Measurements from ENCODE around the gene SEC24B.

SEC24B gene

DNA sequence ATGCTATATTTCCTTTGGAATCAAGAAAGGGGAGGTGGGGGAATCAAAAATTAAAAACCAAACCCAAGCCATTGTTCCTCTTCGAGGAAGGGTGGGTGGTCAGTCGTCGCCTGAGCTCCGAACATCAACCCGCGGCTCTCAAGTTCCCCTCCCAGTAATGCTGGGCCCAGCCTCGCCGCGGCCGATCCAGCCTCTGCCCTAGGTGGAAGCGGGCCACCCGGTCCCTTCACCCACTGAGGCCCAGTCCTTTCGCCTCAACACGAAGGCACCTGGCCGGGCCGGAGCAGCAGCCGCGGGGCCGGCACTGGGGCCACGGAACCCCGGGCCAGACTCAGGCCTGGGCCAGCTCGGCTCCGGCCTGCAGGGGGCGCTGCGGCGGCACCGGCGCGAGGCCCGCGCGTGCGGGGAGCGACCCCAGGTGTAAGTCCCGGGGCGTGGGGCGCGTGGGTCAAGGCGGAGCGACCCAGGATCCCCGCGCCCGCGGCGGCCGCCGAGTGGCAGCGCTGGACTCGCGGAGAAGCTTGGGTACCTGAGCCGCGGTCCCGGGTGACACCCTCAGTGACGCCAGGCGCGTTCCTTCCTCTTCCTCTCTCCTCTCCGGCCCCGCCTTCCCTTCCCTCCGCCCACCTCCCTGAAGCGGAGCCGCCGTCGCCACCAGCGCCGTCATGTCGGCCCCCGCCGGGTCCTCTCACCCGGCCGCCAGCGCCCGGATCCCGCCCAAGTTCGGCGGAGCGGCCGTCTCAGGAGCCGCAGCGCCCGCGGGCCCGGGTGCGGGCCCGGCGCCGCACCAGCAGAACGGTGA is at the start of gene SEC24B:
TSS of gene SEC24B (plus strand) at position 611 of the 802 bp plus-strand sequence. CDS start at position 666, 55 bp downstream.
- peak; percentile 91 for DNase-seq

DNA sequence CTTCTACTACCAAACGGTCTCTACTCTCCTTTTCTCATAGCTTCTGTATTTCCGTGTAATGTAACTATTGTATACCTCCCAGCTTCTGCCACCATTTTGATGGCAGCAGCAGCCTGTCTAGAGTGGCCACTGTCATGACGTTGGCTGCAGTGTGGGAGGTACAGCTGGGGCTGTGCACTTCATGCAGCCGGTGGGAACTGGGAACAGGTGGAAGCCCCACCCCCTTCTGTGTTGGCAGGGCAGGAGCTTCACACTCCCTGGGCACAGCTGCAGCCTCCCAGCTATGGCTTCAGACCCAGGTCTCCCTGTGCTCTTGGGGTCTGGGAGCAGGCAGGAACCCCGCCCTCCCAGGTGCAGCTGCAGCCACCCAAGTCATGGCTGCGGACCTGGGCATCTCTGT is 49.8 kb upstream of the SEC24B start:
- no peak for DNase-seq

DNA sequence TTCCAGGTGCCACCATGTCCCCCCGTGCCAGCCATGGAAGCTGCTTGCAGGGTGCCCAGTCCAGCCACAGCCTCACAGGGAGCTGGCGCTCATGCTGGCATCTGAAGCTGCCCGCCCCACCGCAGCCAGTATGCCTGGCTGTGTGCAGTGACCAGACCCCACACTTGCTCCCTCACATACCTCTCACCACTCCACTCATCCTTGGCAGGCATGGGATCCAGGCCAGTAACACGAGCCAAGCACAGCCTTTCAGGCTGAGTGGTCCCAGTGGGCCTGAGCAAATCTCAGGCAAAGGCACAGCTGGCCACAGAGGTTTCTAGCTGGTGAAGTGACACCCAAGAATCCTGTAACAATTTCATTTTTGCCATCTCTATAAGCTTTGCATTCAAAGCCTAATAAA is 48.4 kb upstream of the SEC24B start:
- no peak for DNase-seq

DNA sequence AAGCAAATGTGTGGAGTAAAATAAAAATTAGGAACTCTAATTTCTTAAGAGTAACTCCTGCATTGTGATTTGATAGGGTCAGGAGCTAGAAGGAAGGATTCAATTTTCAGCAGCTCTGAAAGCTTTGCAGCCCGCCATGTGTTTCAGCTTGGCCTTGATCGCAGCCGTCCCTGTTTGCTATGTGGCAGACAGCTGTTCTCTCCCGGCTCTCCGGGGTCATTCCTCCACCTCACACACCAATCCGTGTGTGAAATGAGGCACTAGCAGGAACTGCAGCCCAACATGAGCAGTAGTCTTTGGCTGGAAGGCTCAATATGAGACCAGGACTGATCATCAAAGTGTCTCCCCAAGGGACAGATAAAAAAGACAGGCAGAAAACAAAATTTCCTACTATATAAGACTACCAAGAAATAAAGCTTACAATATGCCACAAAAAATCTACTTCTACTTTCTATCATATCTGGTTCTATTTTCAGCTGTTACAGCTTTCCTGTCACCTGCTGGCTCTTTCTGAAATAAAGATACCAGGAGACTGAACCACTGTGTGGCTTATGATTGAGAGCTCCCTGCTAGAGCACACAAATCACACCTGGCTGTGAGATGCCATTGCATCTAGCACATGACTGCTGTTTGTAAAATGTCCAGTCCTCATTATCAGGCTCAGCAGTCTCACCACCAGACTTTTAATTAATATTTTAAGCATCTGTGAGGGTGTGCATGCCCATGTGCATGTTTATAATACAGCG is 44.1 kb upstream of the SEC24B start:
- DNase-seq: no peak

DNA sequence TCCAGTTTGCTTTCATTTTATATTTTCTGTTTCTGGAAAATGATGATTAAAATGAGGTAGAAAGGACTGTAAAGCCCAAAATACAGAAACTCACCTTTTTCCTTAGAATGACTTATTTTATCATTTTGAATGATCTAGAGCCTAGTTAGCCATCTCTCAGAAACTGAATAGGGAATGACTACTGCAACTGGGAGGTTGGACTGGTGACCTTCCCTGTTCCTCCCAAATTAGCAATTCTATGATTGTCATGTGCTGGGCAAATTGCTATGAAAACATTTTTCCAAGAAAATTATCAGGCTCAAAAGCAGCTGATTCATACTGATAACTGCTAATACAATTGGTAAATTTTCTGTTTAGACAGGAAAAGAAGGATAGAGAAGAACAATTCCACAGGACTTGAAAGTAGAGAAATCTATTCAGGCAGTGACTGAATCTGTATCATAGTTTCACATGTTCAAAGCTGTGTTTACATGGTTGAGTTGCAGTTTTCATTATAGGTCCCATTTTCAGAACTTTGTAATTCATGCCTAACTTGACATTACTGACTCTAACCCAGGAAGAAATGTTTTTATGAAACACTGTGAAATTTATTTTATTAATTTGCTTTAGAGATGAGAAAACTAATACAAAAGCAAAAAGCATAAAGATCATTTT is 43.4 kb upstream of the SEC24B start:
- DNase-seq: no peak

DNA sequence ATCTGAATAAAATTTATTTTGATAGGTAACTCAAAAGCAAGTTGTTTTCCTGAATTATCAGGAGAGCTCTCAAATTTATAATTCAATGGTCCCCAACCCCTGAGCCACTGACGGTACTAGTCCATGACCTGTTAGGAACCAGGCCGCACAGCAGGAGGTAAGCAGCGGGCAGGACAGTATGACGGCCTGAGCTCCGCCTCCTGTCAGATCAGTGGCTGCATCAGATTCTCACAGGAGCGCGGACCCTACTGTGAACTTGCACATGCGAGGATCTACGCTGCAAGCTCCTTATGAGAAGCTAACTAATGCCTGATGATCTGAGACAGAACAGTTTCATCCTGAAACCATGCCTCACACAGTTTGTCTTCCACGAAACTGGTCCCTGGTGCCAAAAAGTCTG is 37.9 kb upstream of the SEC24B start:
- no peak for DNase-seq

DNA sequence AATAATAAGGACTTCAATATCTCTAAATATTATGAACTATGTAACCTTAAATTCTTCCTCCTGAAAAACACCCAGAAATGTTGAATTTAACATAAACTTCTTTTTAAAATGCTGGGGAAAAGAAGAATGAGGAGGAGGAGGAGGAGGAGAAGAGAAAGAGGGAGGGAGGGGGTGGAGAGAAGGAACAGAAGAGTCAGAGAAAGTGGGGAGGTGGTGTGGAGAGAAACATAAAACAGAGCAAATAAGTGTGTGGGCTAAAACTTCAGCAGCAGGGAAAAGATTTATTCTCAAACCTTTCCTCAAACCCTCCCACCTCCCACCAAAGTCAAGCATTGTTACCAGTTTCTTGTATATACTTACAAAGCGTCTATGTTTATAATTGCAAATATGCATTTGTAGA is 34.7 kb upstream of the SEC24B start:
- no peak for DNase-seq

DNA sequence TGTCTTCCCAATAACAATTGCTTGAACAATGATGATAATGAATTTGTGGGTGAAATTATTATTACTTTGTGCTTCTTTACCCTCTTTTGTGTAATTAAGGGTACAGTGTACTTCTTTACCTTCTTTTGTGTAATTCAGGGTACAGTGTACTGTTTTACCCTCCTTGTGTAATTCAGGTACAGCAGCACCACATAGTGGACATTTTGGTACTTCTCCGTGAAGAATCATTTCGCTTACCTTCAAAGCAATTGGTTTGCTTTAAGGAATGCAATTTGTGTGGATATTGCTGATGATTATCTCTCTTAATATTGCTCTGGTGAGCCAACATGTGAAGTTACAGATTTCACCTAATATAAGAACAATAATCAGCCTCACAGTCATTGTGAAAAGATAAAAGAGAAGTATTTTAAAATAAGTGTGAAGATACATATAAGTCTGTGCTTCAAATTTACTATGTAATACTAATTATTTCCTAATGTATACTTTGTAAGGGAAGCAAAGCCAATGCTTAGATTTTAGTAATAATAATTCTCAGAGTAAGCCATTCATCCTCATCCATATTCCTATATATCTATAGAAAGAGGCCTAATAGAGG is 27.2 kb upstream of the SEC24B start:
- DNase-seq: no peak

DNA sequence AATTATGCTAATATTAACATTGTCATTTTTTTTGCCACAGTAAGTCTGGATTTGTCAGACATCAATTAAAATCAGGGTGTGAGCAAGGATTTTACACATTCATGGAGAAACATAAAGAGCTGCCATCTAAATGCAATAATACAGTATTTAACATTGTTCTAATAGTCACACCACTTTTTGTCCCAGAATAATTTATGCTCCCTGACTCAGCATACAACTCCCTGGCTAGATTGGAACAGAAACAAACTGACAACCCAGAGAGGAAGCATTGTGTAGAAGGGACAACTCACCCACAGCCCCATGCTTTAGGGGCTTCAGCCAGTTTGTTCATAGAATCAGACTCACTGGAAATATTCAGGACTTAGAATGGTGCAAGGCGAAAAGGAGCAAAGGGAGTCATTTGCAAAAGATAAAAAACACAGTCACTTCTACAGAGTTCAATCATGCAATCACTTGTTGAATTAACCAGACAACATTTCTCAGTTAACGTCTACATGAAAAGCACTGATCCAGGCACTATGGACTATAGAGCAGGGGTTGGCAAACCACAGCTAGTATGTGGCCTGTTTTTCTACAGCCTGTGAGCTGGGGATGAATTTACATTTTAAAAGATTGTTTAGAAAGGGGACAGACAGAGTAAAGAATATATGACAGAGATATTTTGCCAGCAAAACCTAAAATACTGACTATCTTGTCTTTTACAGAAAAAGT is 26.4 kb upstream of the SEC24B start:
- no peak for DNase-seq

DNA sequence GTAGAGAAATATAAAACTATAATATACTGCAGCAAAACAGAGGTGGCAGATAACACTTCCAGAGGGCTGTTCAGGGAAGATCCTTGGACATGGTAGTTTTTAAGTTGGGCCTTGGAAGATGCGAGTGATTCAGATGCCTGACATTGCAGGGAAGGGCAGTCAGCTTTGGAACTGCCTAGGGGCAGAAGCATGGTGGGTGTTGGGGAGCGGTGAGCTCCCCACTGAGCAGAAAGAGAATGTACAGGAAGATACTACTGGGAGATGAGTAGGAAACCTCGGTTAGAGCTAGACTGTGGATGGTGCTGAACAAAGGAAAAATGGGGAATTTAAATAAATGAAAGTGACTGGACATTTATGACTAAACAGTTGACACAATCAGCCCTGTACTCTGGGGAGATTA is 24.9 kb upstream of the SEC24B start:
- DNase-seq: no peak

DNA sequence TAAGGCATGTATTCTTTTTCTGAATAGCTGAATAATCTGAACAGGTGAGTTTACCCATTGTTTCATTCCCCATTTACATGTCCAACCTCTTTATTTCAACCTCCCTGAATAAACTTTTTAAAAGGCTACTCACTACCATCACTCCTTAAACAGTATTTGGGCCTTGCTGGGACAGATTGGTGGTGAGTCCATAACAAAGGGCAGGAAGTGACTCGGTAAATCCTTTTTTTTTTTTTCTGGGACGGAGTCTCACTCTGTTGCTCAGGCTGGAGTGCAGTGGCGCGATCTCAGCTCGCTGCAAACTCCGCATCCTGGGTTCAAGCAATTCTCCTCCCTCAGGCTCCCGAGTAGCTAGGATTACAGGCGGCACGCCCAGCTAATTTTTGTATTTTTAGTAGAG is 23.4 kb upstream of the SEC24B start:
- no peak for DNase-seq

DNA sequence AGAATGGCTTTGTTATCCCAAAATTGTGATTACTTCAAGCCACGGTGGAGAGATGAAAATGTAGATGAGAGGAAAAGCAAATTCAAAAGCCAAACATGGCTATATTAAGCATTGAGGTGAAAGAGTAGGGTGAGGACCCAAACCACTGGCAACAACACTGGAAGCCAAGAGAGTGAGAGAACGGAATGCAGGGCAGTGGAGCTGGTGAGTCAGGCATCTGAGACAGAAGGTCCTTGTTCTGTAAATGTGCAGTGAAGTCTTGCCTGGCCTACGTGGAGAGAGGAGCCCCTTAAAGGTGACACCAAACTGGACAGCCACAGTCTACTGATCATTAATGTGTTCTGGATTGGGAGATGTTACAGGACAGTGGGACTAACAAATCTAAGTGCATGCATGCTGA is 22.8 kb upstream of the SEC24B start:
- no peak for DNase-seq

DNA sequence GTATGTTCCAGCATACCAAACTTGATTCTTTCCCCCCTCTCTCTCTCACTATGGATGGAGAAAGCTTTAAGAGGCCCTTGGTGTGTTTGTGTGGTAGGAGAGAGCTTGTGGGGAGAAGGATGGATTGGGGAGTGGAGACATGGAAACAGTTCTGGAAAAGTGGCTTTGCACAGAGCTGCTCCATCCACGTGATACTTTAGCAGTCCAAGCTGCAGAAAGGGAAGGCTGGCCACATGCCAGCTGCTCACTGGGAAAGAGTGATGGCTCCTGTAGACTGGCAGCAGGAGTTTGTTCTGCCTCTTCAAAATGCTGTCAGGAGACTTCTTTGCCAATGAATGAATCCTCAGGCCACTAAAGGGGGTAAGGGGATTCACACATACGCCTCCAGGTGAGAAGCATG is 21.7 kb upstream of the SEC24B start:
- DNase-seq: no peak

DNA sequence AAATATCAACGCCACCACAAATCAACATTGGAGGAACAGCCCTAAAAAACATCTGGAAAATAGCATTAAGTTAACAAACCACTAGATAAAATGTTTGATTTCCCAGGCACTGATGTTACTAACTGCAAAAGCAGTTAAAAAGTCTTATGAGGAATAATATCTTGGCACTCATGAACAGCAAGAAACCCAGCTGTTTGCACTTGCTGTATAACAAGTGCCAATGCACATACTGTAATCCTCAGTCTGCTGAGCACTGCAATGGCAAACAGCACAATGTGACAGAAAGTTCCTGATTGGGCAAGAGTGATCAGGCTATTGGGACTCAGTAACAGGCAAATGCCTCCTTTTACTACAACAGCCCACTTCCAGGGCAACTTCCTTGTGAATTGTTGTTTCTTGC is 20.8 kb upstream of the SEC24B start:
- DNase-seq: no peak

DNA sequence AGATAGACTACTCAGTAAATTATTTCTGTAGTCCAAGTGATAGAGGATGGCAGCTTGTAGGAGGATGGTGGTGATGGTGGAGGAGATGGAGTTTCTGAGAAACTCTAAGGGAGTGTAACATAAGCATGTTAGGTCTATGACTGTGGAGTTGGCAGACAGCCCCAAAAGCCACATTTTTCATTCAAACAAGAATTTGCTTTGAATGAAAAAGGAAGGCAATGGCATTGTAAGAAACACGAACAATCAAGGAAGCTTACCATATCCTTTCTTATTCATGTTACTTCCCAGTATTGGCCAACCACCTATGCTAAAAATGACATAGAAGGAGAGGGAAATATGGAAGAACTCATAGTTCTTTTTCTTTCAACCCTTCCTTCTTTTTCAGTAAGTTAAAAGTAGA is 18.7 kb upstream of the SEC24B start:
- DNase-seq: no peak

DNA sequence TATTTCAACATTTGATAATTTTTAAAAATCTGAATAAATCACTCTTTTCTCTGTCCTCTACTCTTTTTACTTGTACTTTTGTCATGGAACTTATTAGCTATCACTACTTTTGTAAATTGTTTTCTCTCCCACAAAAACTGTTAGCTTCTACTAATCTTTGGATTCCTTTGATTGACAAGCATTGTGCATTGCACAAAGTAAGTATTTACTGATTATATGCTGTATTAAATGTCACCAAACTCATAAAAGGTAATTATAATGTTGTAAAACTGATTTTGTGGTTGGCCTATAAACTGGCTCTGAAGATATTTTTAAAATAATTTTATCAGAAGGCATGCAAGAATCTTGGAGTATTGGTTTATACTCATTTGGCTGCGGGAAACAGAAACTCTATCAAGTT is 15.0 kb upstream of the SEC24B start:
- DNase-seq: no peak

DNA sequence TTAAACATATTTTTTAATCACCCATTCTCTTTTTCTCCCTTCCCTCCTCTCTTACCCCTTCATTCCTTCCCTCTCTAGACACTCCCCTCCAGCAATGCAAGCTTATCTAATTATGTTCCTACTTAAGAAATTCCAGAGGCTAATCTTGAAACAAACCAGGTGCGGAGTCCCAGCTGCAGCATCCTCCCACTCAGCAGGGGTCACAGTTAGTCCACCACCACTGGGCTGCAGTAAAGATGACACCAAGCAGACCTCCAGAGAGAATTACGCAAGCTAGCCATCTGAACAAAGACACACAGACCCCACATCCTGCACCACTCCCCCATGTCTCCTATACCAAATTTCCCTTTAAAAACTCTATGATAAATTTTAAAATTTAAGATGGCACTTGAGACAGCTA is 13.9 kb upstream of the SEC24B start:
- DNase-seq: no peak

DNA sequence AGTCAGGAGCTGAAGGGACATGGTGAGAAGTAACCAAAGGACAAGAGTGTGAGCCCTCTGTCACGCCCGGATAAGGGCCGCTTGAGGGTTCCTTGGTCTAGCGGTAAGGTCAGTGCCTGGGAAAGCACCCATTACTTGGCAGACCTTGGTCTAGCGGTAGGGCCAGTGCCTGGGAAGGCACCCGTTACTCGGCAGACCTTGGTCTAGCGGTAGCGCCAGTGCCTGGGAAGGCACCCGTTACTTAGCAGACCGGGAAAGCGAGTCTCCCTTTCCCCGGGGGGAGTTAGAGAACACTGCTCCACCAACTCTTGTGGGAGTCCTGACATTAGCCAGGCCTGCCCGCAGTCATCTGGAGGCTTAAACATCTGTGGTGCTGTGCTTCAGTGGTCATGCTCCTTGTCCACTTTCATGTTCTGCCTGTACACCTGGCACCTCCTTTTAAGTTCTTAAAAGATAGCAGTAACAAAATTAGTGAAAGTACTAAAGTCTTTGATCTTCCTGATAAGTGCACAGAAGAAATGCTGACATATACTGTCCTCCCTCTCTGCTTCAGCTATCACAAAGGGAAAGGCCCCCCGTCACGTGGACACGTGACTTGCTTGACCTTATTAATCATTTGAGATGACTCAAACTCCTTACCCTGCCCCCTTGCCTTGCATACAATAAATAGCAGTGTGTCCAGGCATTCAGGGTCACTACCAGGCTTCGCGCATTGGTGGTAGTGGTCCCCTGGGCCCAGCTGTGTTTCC is 9.3 kb upstream of the SEC24B start:
- DNase-seq: no peak

DNA sequence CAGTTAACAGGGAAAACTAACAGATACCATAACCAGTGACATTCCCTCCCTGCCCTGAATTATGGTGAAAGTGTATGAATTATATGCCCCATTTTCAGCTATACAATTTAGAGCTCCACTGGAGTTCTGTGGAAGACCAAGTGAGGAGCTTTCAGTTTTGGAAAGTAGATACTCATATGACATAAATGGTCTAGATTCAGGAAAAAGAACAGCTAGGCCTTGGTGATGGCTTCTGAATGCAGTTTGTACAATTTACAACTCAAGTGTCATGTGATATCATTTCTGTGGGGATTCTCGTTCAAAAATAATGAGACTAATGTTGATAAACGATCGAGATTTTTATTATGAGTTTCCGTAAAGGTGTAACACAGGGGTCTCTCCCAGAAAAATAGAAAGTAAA is 8.2 kb upstream of the SEC24B start:
- DNase-seq: no peak

DNA sequence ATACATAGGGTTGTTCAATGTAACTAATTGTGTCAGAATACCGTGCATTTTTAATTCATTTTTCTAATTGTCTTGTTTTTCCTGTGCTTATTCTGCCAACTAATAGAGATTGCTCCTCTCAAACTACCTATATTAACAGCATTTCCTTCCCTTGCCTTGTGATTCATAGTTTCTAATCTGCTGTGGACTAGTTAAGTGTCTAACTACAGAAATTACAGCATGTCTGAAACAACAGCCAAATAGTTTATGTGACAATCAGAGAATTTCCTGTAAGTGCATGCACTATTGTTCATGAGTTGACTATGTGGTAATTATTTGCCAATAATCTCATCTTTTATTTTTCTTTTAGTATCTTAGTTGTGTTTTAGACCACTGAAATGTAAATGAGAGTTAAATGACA is 4.1 kb upstream of the SEC24B start:
- DNase-seq: no peak

DNA sequence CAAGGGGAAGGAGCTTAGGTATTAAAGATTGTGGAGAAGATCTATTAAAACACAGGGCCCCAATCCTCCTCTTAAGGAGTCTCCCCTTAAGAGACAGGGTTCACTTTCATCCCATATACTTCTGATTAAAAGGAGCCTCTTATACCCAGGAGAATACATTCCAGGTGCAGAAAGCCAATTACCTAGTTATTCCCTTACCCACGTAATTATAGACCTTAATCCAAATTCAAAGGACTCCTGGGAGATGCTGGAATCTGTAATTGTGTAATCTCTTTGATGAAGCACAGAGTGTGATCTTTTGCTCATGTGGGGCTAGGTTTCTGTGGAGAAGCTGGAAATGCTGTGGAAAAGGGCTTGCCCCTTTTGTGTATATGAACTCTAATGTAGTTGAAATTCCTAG is 1.4 kb upstream of the SEC24B start:
- no peak for DNase-seq

DNA sequence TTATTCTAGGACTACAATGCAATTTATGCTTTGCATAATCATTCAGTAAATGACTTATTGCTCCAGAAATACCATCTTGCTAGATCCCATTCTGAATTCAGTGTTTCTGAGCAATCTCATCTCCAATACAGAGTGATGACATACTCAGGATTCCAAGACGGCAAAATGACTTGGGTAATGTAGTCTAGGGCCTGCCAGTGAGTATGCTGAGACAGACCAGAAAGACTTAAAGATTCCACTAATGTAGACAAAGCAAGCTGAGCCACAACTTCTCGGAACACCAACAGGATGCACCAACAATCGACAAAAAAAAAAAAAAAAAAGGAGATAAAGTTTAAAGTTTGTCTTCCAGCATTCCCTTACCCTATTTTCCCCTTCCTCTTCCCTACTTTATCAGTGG is 919 bp upstream of the SEC24B start:
- no peak for DNase-seq

Data from stimulated activated CD8-positive, alpha-beta memory T cell treated with anti-CD3 and anti-CD28 coated beads, Interleukin-4, amount 100 ng/mL, for 48 hours (primary cell).